Ovary (tissue), 3 donors: ENCODE results near the gene MAP4K2.

Experiments used
- EP300 ChIP-seq: sonication (generic); formaldehyde crosslinking; IDR thresholded peaks from one replicate; pipeline ENCODE4 v1.6.1; 2017; ENCODE audit warnings: antibody characterized with exemption
- POLR2A ChIP-seq: fragments of 450-650 bp; IDR thresholded peaks from one replicate; pipeline ENCODE4 v1.6.1; 2017; ENCODE audit warnings: antibody characterized with exemption, mild to moderate bottlenecking, moderate library complexity
- TF ChIP-seq, protein P1 (sequence below), 3 donors: fragments of 450-650 bp in 2 of 3; fragments of 200-600 bp in 1 of 3; IDR thresholded peaks; one replicate each; pipeline versions ENCODE4 v1.5.1 to v1.8.0; 2016 to 2022; ENCODE audit warnings: antibody characterized with exemption in 3 of 3, mild to moderate bottlenecking in 1 of 3
- donor health status: DM: no; HTN: no; CAD: no.

DNA sequence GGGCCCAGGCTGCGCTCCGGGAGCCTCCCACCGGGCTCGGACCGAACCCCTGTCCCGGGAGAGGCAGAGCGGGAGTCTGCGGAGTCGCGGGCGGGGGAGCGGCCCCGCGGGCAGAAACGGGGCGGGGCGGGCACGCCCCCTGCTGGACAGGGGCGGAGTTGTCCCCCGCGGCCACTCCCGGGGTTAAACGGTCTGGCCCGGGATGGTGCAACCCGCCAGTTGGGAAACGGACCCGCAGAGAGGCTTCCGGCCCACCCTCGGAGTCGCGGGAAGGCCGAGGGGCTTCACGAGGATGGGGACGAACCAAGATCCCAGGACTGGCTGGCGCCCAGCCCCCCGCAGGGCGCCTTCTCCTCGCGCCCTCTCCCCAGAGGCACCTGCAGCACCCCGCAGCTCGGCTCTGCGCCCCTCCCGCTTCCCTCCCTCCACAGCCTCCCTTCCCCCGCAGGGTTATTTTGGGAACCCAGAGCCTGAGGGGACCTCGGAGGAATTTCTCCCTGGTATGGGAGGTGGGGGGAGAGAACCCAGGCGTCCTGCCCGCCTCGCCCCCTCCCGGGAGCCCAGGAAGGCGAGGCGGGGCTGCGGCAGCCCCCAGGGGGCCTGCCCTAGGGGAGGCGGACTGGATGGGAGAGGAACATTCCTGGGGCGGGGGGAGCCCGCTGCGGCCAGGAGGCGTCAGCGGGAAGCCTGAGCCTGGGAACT is 60.0 kb downstream of the MAP4K2 start:
- TF ChIP-seq POLR2A (no peak), EP300 (no peak)
- TF ChIP-seq, protein P1, sequence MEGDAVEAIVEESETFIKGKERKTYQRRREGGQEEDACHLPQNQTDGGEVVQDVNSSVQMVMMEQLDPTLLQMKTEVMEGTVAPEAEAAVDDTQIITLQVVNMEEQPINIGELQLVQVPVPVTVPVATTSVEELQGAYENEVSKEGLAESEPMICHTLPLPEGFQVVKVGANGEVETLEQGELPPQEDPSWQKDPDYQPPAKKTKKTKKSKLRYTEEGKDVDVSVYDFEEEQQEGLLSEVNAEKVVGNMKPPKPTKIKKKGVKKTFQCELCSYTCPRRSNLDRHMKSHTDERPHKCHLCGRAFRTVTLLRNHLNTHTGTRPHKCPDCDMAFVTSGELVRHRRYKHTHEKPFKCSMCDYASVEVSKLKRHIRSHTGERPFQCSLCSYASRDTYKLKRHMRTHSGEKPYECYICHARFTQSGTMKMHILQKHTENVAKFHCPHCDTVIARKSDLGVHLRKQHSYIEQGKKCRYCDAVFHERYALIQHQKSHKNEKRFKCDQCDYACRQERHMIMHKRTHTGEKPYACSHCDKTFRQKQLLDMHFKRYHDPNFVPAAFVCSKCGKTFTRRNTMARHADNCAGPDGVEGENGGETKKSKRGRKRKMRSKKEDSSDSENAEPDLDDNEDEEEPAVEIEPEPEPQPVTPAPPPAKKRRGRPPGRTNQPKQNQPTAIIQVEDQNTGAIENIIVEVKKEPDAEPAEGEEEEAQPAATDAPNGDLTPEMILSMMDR (IDR thresholded peaks at IDR 0.05) = peak; percentile 18 to 69 (median 44)
